HepG2 (cell line): ENCODE data around the gene HSPA1B. TPM values are rescaled to one million over a fixed set of nuclear protein-coding genes. Genes with fewer than 3 reads are reported as not detected.
A peak's percentile ranks its signal among the peaks of the same experiment; 100 is the strongest.

Experiments used
- CENPBD1 ChIP-seq: sonication (generic); formaldehyde crosslinking; IDR thresholded peaks from 2 replicates; pipeline ENCODE4 v1.8.0; 2022; ENCODE audit warnings: missing genetic modification reagents, low read depth, mild to moderate bottlenecking, borderline replicate concordance
- CERS6 ChIP-seq: sonication (generic); formaldehyde crosslinking; IDR thresholded peaks from 2 replicates; pipeline ENCODE4 v1.5.0; 2020; ENCODE audit warnings: missing genetic modification reagents
- ELF1 ChIP-seq: sonication (generic); formaldehyde crosslinking; IDR thresholded peaks from 2 replicates; pipeline ENCODE4 v1.4.0; 2020; ENCODE audit warnings: missing genetic modification reagents
- GATAD1 ChIP-seq: IDR thresholded peaks from 2 replicates; pipeline ENCODE4 v1.6.1; 2016; ENCODE audit warnings: missing genetic modification reagents, missing compliant biosample characterization
- MYC ChIP-seq: sonication (generic); formaldehyde crosslinking; IDR thresholded peaks from 2 replicates; pipeline ENCODE4 v1.9.0; 2021; ENCODE audit warnings: missing genetic modification reagents, borderline replicate concordance
- NFAT5 ChIP-seq: sonication (generic); formaldehyde crosslinking; IDR thresholded peaks from 2 replicates; pipeline ENCODE4 v1.4.0; 2020; ENCODE audit warnings: missing genetic modification reagents
- ZFP36L1 ChIP-seq: sonication (generic); formaldehyde crosslinking; IDR thresholded peaks from 2 replicates; pipeline ENCODE4 v1.8.0; 2022; ENCODE audit warnings: mild to moderate bottlenecking, missing genetic modification reagents, moderate library complexity
- ZNF160 ChIP-seq: sonication (generic); formaldehyde crosslinking; IDR thresholded peaks from 2 replicates; pipeline ENCODE4 v1.8.0; 2022; ENCODE audit warnings: mild to moderate bottlenecking, inconsistent platforms, missing genetic modification reagents
- ZNF232 ChIP-seq: sonication (generic); formaldehyde crosslinking; IDR thresholded peaks from 2 replicates; pipeline ENCODE4 v1.4.0; 2020; ENCODE audit warnings: missing genetic modification reagents, borderline replicate concordance
- ZNF660 ChIP-seq: sonication (generic); formaldehyde crosslinking; IDR thresholded peaks from 2 replicates; pipeline ENCODE4 v1.5.1; 2020; ENCODE audit warnings: mild to moderate bottlenecking, low read depth, missing genetic modification reagents, borderline replicate concordance
- ZNF672 ChIP-seq: sonication (generic); formaldehyde crosslinking; IDR thresholded peaks from 2 replicates; pipeline ENCODE4 v1.8.1; 2022; ENCODE audit warnings: missing genetic modification reagents
- ZNF710 ChIP-seq: sonication (generic); formaldehyde crosslinking; IDR thresholded peaks from 2 replicates; pipeline ENCODE4 v1.5.0; 2020; ENCODE audit warnings: mild to moderate bottlenecking, missing genetic modification reagents, borderline replicate concordance
- ZNF740 ChIP-seq: sonication (generic); formaldehyde crosslinking; IDR thresholded peaks from 2 replicates; pipeline ENCODE4 v1.4.0; 2020; ENCODE audit warnings: missing genetic modification reagents
- ZNF768 ChIP-seq: sonication (generic); formaldehyde crosslinking; IDR thresholded peaks from 2 replicates; pipeline ENCODE4 v1.4.0; 2020; ENCODE audit warnings: missing genetic modification reagents
- polyA plus RNA-seq, 8 experiments: library from polyadenylated mRNA; depleted of rRNA in 3 of 8; stranded (reverse) in 7 of 8; unstranded in 1 of 8; fragments of >200 nt; fragmentation: Illumina TruSeq in 4 of 8; extraction: Trizol in 4 of 8; gene quantifications; 2 replicates each; pipeline versions ENCODE4 v1.2.1 to v1.2.3, GENCODE V29; 2011 to 2016; ENCODE audit warnings: low read depth in 4 of 8, missing spikeins in 1 of 8, mixed read lengths in 1 of 8; ENCODE audit not compliant: insufficient read depth in 1 of 8
- total RNA-seq, 5 experiments: library from RNA; depleted of rRNA; stranded (reverse); fragments of >200 nt; fragmentation: Illumina TruSeq; extraction: Trizol; gene quantifications; 2 replicates each; pipeline ENCODE4 v1.2.3, GENCODE V29; 2016; ENCODE audit warnings: low read depth in 1 of 5
- TF ChIP-seq, protein P1 (sequence below): sonication (generic); formaldehyde crosslinking; IDR thresholded peaks from 2 replicates; pipeline ENCODE4 v1.4.0; 2020; ENCODE audit warnings: missing genetic modification reagents

The HSPA1B gene
- total and polyA plus RNA-seq, 2 of the 13 experiments (the other 11 are each of a cell fraction or from before 2014, with no cell fraction given), result 26.0 to 186 TPM

GRCh38 chr6:31827286-31828079 lies at the start of gene HSPA1B (continued):
- TF ChIP-seq ZFP36L1 (peak; percentile 74; the same call in 1 of the 2 replicates), ZNF232 (CRISPR knock-in tag) (peak; percentile 89; the same call in 1 of the 2 replicates), ZNF768 (CRISPR knock-in tag) (peak; percentile 82), ELF1 (CRISPR knock-in tag) (no peak; the same call in 1 of the 2 replicates), ZNF660 (CRISPR knock-in tag) (no peak), CENPBD1 (CRISPR knock-in tag) (no peak), GATAD1 (no peak; the same call in 1 of the 2 replicates), ZNF710 (peak; percentile 21; the same call in 1 of the 2 replicates), MYC (CRISPR knock-in tag) (peak; percentile 77), ZNF672 (no peak), ZNF740 (CRISPR knock-in tag) (no peak), NFAT5 (CRISPR knock-in tag) (no peak), CERS6 (CRISPR knock-in tag) (no peak), ZNF160 (CRISPR knock-in tag) (peak; percentile 84; the same call in 1 of the 2 replicates)
- TF ChIP-seq, protein P1, sequence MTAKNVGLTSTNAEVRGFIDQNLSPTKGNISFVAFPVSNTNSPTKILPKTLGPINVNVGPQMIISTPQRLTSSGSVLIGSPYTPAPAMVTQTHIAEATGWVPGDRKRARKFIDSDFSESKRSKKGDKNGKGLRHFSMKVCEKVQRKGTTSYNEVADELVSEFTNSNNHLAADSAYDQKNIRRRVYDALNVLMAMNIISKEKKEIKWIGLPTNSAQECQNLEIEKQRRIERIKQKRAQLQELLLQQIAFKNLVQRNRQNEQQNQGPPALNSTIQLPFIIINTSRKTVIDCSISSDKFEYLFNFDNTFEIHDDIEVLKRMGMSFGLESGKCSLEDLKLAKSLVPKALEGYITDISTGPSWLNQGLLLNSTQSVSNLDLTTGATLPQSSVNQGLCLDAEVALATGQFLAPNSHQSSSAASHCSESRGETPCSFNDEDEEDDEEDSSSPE, result peak; percentile 75
